Fibroblast of skin of back (primary cell): ENCODE results near the gene PIGU.
"Not testable (repeated sequence)": the region's sequence is repeated elsewhere in the genome, so short reads cannot be mapped to it uniquely, and the experiment has no call there.

Source experiments
- DNase-seq: peaks from one replicate; pipeline ENCODE4 v3.0.0-alpha.2; 2013

The PIGU gene

GRCh38 chr20:34532320-34532719 lies 144.6 kb downstream of the PIGU start:
- DNase-seq: no peak

DNA sequence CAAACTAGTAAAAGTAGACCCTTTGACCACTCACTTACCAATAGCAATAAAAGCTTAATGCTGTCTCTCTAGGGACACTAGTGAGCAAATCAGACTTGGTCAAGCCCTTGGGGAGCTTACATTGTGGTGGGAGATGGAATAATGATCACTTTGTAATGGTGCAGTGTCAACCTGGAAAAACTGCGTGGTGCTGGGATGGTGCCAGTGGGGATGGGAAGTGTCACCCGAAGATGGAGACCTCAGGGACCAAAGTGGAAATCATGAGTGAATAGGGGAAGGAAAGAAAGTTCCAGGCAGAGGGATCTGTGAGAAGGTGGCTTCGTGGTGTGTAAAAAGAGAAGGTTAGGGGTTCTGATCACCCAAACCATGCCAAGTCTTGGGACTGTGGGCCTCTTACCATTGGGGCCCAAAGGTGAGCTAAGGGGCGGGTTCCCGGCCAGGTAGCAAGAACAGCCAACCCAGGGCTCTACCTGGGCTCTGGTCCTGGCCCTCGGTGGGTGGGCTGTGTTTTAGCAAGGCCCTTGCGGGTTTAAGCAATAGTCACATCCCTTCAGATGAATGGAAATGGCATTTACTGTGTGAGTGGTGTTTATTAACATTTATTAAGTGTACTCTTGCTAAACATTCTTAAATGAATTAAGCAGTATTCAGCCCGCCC lies 145.2 kb downstream of the PIGU start:
- no peak for DNase-seq

- no peak for DNase-seq
Measured at GRCh38 chr20:34530342-34530741, 146.6 kb downstream of the PIGU start.

- DNase-seq: no peak
Measured at GRCh38 chr20:34529742-34530141, 147.2 kb downstream of the PIGU start.

- DNase-seq: no peak
Measured at GRCh38 chr20:34528921-34529297, 148.0 kb downstream of the PIGU start.

- DNase-seq: no peak
Measured at GRCh38 chr20:34527016-34527415, 149.9 kb downstream of the PIGU start.

GRCh38 chr20:34526466-34526865 lies 150.4 kb downstream of the PIGU start:
- no peak for DNase-seq

DNA sequence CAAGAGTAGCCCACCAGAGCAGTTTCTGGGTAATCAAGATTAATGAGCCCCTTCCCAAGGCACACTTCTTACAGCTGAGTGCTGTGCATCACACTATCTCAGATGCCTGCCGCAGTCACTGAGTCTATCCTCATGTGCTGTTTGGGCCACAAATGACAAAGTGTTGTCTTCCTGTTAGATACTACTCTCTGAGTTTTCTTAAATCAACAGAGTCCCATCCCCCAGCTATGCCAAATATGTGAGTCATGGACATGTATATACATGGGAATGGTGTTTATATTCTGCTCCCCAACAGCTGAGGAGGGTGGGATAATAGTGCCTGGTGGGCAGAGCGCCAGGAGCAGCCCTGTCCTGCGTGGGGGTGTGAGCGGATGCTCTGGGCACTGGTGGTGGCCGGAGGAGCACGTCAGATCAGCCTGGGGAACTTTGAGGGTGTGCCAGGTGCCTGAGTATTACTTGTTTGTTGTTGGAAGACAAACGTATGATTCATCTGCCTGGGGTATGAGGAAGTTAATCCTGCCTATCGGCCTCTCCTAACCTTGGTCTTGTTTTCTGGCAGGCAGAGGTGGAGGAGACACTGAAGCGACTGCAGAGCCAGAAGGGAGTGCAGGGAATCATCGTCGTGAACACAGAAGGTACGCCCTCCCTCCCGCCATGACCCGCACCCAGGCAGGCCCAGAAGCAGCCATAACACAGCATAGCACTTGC lies 151.0 kb downstream of the PIGU start:
- DNase-seq: peak; percentile 98

- DNase-seq: no peak
Measured at GRCh38 chr20:34525342-34525708, 151.6 kb downstream of the PIGU start.

DNA sequence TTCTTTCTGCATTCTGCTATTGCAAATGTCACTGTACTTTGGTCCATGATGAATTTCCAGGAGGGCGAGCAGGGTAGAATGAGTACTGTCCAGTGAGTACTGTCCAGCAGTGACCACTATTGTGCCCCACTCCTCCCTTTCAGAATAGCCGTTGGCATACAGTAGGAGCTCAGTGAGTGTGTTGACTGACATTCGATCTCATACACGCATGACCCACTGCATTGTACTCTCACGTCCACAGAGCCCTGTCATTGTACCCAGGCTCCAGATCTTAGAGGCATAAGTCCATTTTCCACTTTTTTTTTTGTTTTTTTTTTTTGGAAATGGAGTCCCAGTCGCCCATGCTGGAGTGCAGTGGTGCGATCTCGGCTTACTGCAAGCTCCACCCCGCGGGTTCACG lies 152.5 kb downstream of the PIGU start:
- no peak for DNase-seq

DNA sequence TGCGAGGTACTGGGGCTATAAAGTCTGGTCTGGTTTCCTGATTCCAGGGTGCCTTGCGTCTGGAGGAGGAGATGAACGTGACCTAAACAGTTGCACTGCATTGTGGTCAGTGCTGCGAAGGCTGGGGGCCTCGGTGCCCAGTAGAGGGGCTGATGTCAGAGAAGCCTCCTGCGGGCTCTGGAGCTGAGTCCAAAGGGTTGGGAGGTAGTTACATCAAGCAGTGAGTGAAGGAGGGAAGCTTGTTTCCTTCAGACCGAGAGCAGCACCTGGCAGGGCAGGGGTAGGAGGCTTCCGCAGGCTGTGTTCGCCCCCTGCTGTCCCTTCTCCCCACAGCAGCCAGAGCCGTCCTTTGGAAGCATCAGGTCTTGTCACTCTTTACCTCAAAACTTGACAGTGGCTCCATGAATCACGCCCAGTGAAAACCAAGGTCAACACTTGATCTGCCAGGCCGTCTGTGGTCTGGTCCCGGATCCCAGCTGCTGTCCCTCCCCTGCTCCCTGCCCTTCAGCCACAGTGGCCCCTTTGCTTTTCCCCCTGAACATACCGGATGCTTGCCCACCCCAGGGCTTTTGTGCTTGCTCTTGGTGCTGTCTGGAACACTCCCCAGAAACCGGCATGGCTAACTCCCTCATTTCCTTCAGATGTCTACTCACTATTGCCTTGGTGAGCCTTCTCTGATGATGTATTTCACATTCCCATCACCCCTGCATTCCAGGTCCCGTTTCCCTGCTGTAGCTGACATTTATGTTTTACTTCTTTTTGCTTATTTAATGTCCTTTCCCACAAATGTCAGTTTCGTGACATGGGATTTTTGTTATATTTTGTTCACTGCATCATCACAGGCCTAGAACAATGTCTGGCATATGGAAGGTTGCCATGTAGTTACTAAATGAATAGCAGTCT lies 153.7 kb downstream of the PIGU start:
- peak; percentile 79 for DNase-seq

- DNase-seq: not testable (repeated sequence)
Measured at GRCh38 chr20:34519841-34520240, 157.1 kb downstream of the PIGU start.

DNA sequence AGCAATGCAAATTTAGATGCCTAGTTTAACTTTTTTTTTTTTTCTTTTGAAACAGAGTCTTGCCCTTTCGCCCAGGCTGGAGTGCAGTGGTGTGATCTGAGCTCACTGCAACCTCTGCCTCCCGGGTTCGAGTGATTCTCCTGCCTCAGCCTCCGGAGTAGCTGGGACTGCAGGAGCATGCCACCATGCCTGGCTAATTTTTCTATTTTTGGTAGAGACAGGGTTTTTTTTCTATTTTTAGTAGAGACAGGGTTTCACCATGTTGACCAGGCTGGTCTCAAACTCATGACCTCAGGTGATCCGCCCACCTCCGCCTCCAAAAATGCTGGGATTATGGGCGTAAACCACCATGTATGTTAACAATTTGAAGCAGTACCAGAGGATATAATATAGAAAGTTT lies 158.0 kb downstream of the PIGU start:
- not testable (repeated sequence) for DNase-seq

DNA sequence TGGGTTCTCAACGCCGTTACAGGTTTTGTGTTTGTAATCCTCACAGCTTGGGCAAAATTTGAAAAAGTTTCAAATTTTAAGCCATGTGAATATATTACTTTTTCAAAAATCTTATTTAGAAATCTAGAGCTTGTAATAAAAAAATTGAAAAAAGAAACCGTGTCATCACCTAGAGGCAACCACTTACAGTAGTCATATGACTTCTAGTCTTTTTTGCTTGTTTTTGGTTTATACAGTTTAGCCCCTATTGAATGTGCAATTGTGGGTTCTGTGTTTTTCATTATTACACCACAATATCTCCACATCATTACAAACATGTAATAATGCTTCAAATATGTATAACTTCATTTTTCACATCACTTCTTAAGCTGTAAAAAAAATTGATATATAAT lies 159.8 kb downstream of the PIGU start:
- DNase-seq: no peak

DNA sequence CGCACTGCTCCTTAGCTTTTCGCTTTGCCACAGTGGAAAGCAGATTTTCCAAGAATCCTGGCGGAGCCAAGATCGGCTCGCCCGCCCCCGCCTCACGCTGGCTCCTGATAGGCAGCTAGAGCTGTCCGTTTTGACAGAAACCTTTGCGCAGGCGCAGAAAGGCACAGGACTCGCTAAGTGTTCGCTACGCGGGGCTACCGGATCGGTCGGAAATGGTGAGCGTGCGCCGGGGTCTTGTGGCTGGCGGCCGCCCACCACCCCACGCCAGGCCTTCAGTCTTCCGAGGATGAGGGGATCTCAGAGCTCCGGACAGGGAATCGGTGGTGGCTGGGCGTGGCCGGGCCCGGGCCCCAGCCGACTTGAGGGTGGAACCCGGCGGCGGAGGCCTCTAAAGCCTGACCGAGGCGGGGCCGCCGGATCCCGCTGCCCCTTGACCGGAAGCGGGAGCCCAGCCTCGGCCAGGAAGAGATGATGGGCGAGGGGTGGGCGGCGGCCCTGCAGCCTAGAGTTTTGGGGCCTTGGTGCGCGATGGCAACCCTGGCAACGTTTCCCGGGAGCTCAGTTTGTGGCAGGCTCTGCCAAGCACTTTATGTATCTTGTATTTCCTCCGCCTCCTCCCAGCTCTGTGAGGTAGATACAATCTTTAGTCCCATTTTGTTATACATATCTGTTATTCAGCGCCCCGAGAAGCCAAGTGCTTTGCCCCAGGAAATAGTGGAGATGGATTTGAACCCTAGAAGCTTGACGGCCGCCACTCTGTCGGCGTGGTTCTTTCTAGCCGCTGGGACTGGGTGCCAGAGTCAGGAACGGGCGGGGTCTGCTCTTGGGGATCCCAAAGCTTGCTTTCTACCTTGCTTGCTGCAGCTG lies 160.4 kb downstream of the PIGU start, which contains the start of gene DYNLRB1:
Gene DYNLRB1, plus strand, starts transcription at position 176 of the 867 bp plus-strand sequence. Its CDS starts 37 bp downstream, at position 213.
- DNase-seq: peak; percentile 96

DNA sequence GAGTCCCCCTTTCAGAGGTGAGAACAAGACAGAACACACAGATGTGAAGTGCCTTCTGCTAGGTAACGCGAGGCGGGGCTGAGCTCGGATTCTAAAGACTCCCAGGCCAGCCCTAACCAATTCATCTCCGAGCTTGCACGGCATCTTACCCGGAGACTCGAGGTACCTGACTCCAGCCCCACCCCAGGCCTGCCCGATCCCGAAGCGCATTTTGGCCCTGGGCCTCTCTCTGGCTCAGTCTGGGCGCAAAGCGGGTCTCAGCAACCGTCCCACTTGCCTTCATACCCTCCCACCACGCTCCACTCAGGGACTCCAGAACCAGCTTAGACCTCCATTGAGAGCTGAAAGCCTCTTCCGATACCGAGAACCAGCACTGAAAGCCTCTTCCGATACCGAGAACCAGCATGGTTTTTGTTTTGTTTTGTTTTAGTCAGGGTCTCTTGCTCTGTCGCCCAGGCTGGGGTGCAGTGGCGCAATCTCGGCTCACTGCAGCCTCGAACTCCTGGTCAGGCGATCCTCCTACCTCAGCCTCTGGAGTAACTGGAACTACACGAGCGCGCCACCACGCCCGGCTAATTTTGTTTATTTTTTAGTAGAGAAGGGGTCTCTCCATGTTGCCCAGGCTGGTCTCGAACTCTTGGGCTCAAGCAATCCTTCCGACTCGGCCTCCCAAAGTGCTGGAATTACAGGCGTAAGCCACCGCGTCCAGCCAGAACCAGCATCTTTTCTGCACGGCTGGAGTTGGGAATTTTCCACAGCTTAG lies 161.2 kb downstream of the PIGU start:
- DNase-seq: peak; percentile 35

DNA sequence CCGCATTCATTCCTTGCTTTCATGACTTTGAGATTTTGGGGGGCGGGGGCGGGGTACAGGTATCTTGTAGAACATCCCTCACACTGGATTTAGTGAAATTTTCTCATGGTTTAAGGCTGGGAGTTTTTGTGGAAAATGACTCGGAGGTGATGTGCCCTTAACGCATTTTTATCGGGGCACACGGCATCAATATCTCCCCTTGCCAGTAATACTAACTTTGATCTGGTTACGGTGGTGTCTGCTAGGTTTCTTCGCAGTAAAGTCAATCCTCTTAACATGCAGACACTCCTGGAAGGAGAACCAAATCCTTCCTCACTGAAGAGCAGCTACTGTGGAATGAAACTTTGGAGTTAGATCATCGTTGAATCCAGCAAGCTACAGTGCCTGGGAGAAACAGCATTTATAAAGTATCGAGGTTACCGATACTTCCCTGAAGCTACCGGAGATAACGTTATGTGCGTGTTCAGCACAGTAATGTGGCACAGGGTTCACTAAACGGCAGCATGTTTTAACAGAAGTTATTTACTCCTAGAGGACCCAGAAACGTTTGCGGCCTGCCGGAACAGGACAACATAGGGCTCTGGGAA lies 161.9 kb downstream of the PIGU start:
- DNase-seq: peak; percentile 8

DNA sequence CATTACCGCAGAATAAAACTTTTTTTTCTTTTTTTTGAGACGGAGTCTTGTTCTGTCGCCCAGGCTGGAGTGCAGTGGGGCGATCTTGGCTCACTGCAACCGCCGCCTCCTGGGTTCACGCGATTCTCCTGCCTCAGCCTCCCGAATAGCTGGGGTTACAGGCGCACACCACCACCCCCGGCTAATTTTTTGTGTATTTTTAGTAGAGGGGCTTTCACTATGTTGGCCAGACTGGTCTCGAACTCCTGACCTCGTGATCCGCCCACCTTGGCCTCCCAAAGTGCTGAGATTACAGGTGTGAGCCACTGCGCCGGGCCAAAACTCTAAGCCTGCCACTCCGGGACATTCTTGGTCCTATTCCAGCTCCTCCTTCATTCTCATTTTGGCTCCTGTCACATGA lies 162.9 kb downstream of the PIGU start:
- DNase-seq: not testable (repeated sequence)

- DNase-seq: no peak
Measured at GRCh38 chr20:34512955-34513419, 163.9 kb downstream of the PIGU start.

DNA sequence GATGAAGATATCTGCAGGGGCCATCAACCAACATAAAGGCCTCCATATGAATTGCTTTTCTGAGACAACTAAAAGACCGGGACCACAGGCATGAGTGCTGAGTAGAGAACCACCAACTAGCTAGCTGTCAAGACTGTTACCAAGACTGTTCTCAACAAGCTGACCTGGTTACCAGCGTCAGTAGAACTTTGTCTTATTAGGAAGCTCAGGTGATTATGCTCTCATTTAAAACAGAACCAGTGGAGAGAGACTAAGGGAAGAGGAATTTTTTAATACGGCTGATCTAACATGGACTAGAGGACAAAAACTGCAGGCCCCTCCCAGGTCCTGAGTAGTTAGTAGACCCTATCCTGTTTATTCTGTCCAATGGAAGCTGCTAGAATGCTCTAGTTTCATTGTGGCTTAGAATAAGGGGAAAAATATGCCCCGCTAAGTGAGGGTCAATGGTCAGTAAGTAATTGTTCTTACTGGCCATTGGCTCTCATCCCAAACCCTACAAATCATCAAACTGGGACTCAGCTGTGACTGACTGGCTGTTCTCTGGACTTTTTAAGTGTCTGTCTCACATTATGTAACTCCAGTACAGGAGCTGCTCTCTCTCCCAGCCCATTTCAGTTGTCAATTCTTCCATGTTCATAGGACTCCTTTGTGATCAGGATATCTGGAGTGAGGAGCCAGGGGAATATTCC lies 164.5 kb downstream of the PIGU start:
- no peak for DNase-seq
